HG03159 (cell line): ENCODE results near the gene ECM2.
"Not testable (repeated sequence)": the region's sequence is repeated elsewhere in the genome, so short reads cannot be mapped to it uniquely, and the experiment has no call there.

Experiments
- ATAC-seq: cut with Tn5 transposase; IDR thresholded peaks from one replicate; pipeline ENCODE4 v1.9.1; 2021; ENCODE audit warnings: mild to moderate bottlenecking, moderate library complexity; ENCODE audit not compliant: unreplicated experiment

ECM2 gene

GRCh38 chr9:92535940-92536850 lies at the start of gene ECM2:
TSS of gene ECM2 (minus strand) at chr9:92535990. CDS start at chr9:92522866, 13,124 bp downstream.
- no peak for ATAC-seq

GRCh38 chr9:92576175-92576574 lies 40.4 kb upstream of the ECM2 start:
- ATAC-seq: no peak

GRCh38 chr9:92573612-92574011 lies 37.8 kb upstream of the ECM2 start:
- not testable (repeated sequence) for ATAC-seq

GRCh38 chr9:92571871-92572270 lies 36.1 kb upstream of the ECM2 start:
- ATAC-seq: not testable (repeated sequence)

- ATAC-seq: no peak
Observed at GRCh38 chr9:92564982-92565381, 29.2 kb upstream of the ECM2 start.

GRCh38 chr9:92564504-92564903 lies 28.7 kb upstream of the ECM2 start:
- ATAC-seq: no peak

GRCh38 chr9:92563116-92564100 lies 27.6 kb upstream of the ECM2 start:
- ATAC-seq: no peak

- no peak for ATAC-seq
Observed at GRCh38 chr9:92562461-92562967, 26.7 kb upstream of the ECM2 start.

- ATAC-seq: no peak
Observed at GRCh38 chr9:92561374-92562330, 25.9 kb upstream of the ECM2 start.

GRCh38 chr9:92558612-92559374 lies 23.0 kb upstream of the ECM2 start:
- no peak for ATAC-seq

GRCh38 chr9:92550765-92551164 lies 15.0 kb upstream of the ECM2 start:
- ATAC-seq: no peak

- ATAC-seq: no peak
Observed at GRCh38 chr9:92547356-92547755, 11.6 kb upstream of the ECM2 start.

- no peak for ATAC-seq
Observed at GRCh38 chr9:92545002-92545510, 9.3 kb upstream of the ECM2 start.

- ATAC-seq: no peak
Observed at GRCh38 chr9:92543972-92544371, 8.2 kb upstream of the ECM2 start.

GRCh38 chr9:92538541-92538940 lies 2.8 kb upstream of the ECM2 start:
- ATAC-seq: no peak

GRCh38 chr9:92534674-92535073 lies 1.1 kb downstream of the ECM2 start:
- ATAC-seq: no peak

- ATAC-seq: no peak
Observed at GRCh38 chr9:92534204-92534603, 1.6 kb downstream of the ECM2 start.

- ATAC-seq: no peak
Observed at GRCh38 chr9:92530893-92531292, 4.9 kb downstream of the ECM2 start.

GRCh38 chr9:92529124-92529523 lies 6.7 kb downstream of the ECM2 start:
- no peak for ATAC-seq
